ENCODE data around the gene IL20. TPM values are rescaled to one million over a fixed set of nuclear protein-coding genes. Genes with fewer than 3 reads are reported as not detected.

The IL20 gene, protein sequence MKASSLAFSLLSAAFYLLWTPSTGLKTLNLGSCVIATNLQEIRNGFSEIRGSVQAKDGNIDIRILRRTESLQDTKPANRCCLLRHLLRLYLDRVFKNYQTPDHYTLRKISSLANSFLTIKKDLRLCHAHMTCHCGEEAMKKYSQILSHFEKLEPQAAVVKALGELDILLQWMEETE
- under 1 TPM in 1 of 2 donors, not detected in 1; 0.34 TPM for total RNA-seq

GRCh38 chr1:206864939-206865671, at the start of gene IL20:
IL20 (plus strand) TSS chr1:206865623; CDS start chr1:206865853, 230 bp downstream.

GRCh38 chr1:206897175-206897574, 31.8 kb downstream of the IL20 start, which contains the start of gene IL24:
IL24 (plus strand) TSS chr1:206897443; CDS start chr1:206897833, 390 bp downstream.

Other genes with a start within 250 kb of the IL20 start
- gene DYRK3, start 230.1 kb upstream of the IL20 start, total RNA-seq: 10 to 100 TPM; 19.3 to 41.0 TPM
- 10 to 100 TPM; 23.0 to 24.8 TPM for gene MAPKAPK2, start 180.7 kb upstream of the IL20 start, total RNA-seq
- not detected for gene IL19, start 94.8 kb upstream of the IL20 start, total RNA-seq
- gene IL10, start 93.1 kb upstream of the IL20 start, total RNA-seq: not detected
- 10 to 100 TPM in 1 of 2 donors, 1 to 10 TPM in 1; 9.6 to 56.6 TPM for gene IL24, start 31.8 kb downstream of the IL20 start, total RNA-seq
- 10 to 100 TPM in 1 of 2 donors, 1 to 10 TPM in 1; 4.5 to 11.0 TPM for gene FCMR, start 56.3 kb downstream of the IL20 start, total RNA-seq
- gene PIGR, start 80.8 kb downstream of the IL20 start, total RNA-seq: not detected
- gene FCAMR, start 104.8 kb downstream of the IL20 start, total RNA-seq: not detected
- gene C1orf116, start 167.1 kb downstream of the IL20 start, total RNA-seq: under 1 TPM in 1 of 2 donors, not detected in 1; under 0.01 TPM
- gene YOD1, start 185.6 kb downstream of the IL20 start, total RNA-seq: 10 to 100 TPM in 1 of 2 donors, 1 to 10 TPM in 1; 8.3 to 10.3 TPM
- 10 to 100 TPM; 12.0 to 23.1 TPM for gene PFKFB2, start 187.7 kb downstream of the IL20 start, total RNA-seq
- not detected for gene C4BPB, start 223.2 kb downstream of the IL20 start, total RNA-seq
- gene C4BPA, start 238.6 kb downstream of the IL20 start, total RNA-seq: not detected